OCI-LY7 (cell line): Measurements from ENCODE around the gene SLN. TPM values are rescaled to one million over a fixed set of nuclear protein-coding genes. Genes with fewer than 3 reads are reported as not detected.

Experiments used
- BruUV-seq: library from RNA; stranded (reverse); fragments of 400-500 nt; replicated peaks from 2 replicates; lab custom pipeline; 2021; lab: Mats Ljungman, UMichigan
- CTCF ChIA-PET: fragments of 300-600 bp; sonication (Branson Sonifier 250); formaldehyde crosslinking; loops from one replicate; lab custom pipeline; 2022; ENCODE audit warnings: antibody characterized with exemption; ENCODE audit not compliant: unreplicated experiment; lab: Charles Lee
- POLR2A ChIA-PET: fragments of 300-600 bp; sonication (Branson Sonifier 250); formaldehyde crosslinking; loops from one replicate; lab custom pipeline; 2022; ENCODE audit warnings: antibody characterized with exemption; lab: Charles Lee
- DNase-seq: peaks from one replicate; pipeline ENCODE4 v3.0.0-alpha.2; 2015; ENCODE audit warnings: low spot score
- H2AFZ ChIP-seq: fragments of 200-600 bp; sonication (generic), shearing (Covaris generic); 2 replicates; pipeline ENCODE4 v1.6.1; 2014; ENCODE audit warnings: mild to moderate bottlenecking, antibody characterized with exemption, low read length, moderate library complexity
- H3K27ac ChIP-seq: fragments of 200-600 bp; sonication (generic); 2 replicates; pipeline ENCODE4 v1.5.1; 2014; ENCODE audit warnings: mixed run types, low read depth, mild to moderate bottlenecking, moderate library complexity, low read length, inconsistent platforms; ENCODE audit not compliant: poor library complexity, severe bottlenecking
- H3K36me3 ChIP-seq: fragments of 200-600 bp; sonication (generic); 2 replicates; pipeline ENCODE4 v1.6.1; 2014; ENCODE audit warnings: mild to moderate bottlenecking, antibody characterized with exemption, low read length, moderate library complexity, mixed read lengths; ENCODE audit not compliant: insufficient read depth
- H3K4me1 ChIP-seq: fragments of 200-600 bp; sonication (generic); 2 replicates; pipeline ENCODE4 v1.5.1; 2014; ENCODE audit warnings: mild to moderate bottlenecking, low read length; ENCODE audit not compliant: insufficient read depth, poor library complexity, severe bottlenecking
- H3K4me2 ChIP-seq: fragments of 200-600 bp; sonication (generic); 2 replicates; pipeline ENCODE4 v1.6.1; 2014; ENCODE audit warnings: mild to moderate bottlenecking, low read length
- H3K4me3 ChIP-seq: fragments of 200-600 bp; sonication (generic); 2 replicates; pipeline ENCODE4 v1.5.1; 2014; ENCODE audit warnings: mild to moderate bottlenecking, low read depth, low read length; ENCODE audit not compliant: poor library complexity, severe bottlenecking
- H3K79me2 ChIP-seq: fragments of 200-600 bp; sonication (generic); 2 replicates; pipeline ENCODE4 v1.6.1; 2016; ENCODE audit warnings: low read depth, mild to moderate bottlenecking, low read length, moderate library complexity, mixed read lengths; ENCODE audit not compliant: insufficient read depth
- H3K9me2 ChIP-seq: fragments of 200-600 bp; sonication (generic); 2 replicates; pipeline ENCODE4 v1.6.1; 2016; ENCODE audit warnings: mild to moderate bottlenecking, low read length, mixed read lengths; ENCODE audit not compliant: insufficient read depth
- H3K9me3 ChIP-seq: fragments of 200-600 bp; sonication (generic); 2 replicates; pipeline ENCODE4 v1.6.1; 2014; ENCODE audit warnings: mild to moderate bottlenecking, mixed run types, low read length, mixed read lengths
- H4K20me1 ChIP-seq: fragments of 200-600 bp; sonication (generic); 2 replicates; pipeline ENCODE4 v1.6.1; 2014; ENCODE audit warnings: mild to moderate bottlenecking, antibody characterized with exemption, low read length, moderate library complexity, mixed read lengths; ENCODE audit not compliant: insufficient read depth
- EZH2phosphoT487 ChIP-seq: fragments of 200-600 bp; sonication (generic); IDR thresholded peaks from 2 replicates; pipeline ENCODE4 v1.6.1; 2018; ENCODE audit warnings: low read depth, borderline replicate concordance, mild to moderate bottlenecking, mixed run types, antibody characterized with exemption, low read length, moderate library complexity, mixed read lengths
- intact Hi-C: fragments of 100-400 bp; cut with micrococcal nuclease; formaldehyde crosslinking; loops from one replicate; pipeline ENCODE4 v1.10.0; 2022; ENCODE audit not compliant: unreplicated experiment
- total RNA-seq, 2 experiments: library from RNA; depleted of rRNA in 1 of 2; stranded (reverse); fragments of >200 nt in 1 of 2; shearing (Covaris generic) in 1 of 2; gene quantifications; 2 replicates each; pipeline ENCODE4 v1.2.3, GENCODE V29; 2014 to 2022
- TF ChIP-seq, protein P1 (sequence below): fragments of 200-600 bp; sonication (generic); conservative IDR thresholded peaks from 2 replicates; pipeline ENCODE4 v1.5.1; 2014; ENCODE audit warnings: mild to moderate bottlenecking, antibody characterized with exemption, low read length, moderate library complexity, mixed read lengths

SLN gene
- total RNA-seq, 2 experiments from 2014 or later: not detected

DNA sequence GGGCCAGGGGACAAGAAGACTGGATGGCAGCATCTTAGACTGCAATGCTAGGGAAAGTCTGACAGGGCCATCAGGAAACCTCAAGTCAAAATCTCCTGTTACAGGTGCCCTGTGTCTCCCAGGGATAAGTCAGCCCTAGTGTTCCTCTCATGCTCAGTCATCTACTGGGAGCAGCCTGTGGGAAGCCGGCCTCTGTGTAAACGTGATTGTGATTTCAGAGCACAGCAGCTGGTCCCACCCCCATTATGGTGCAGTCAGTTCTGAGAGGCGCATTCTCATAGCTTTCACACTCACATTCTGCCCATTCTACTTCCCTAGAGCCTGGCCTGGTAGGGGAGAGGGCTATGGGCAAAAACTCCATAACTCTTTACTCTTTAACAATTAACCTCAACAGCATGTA, 7.2 kb upstream of the SLN start:
- Histone ChIP-seq H3K4me3 (no peak overlapping the region), H2AFZ (no peak overlapping the region), H4K20me1 (no peaks in the 10 kb centered on the region), H3K4me2 (no peak overlapping the region), H3K4me1 (no peaks in the 10 kb centered on the region), H3K79me2 (no peaks in the 10 kb centered on the region), H3K9me2 (no peaks in the 10 kb centered on the region), H3K27ac (no peak overlapping the region), H3K36me3 (no peaks in the 10 kb centered on the region), H3K9me3 (no peaks in the 10 kb centered on the region)
- intact Hi-C loops: no loop called here
- no TSS peak for BruUV-seq
- ChIA-PET POLR2A (interaction anchor here (0.6 to 0.7 kb wide), 3 partner anchors 22 to 632 kb away, joined by 3 read pairs; no protein-coding TSS in a partner anchor), CTCF (no interaction called here)
- DNase-seq: no peak
- TF ChIP-seq, protein P1, sequence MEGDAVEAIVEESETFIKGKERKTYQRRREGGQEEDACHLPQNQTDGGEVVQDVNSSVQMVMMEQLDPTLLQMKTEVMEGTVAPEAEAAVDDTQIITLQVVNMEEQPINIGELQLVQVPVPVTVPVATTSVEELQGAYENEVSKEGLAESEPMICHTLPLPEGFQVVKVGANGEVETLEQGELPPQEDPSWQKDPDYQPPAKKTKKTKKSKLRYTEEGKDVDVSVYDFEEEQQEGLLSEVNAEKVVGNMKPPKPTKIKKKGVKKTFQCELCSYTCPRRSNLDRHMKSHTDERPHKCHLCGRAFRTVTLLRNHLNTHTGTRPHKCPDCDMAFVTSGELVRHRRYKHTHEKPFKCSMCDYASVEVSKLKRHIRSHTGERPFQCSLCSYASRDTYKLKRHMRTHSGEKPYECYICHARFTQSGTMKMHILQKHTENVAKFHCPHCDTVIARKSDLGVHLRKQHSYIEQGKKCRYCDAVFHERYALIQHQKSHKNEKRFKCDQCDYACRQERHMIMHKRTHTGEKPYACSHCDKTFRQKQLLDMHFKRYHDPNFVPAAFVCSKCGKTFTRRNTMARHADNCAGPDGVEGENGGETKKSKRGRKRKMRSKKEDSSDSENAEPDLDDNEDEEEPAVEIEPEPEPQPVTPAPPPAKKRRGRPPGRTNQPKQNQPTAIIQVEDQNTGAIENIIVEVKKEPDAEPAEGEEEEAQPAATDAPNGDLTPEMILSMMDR: no peak
- no peak for TF ChIP-seq EZH2phosphoT487

- intact Hi-C loops: no loop called here
- TF ChIP-seq EZH2phosphoT487: no peak
- TF ChIP-seq, protein P1: no peak
- Histone ChIP-seq H2AFZ (no peak overlapping the region), H4K20me1 (no peaks in the 10 kb centered on the region), H3K4me1 (no peaks in the 10 kb centered on the region), H3K4me3 (no peak overlapping the region), H3K9me2 (no peaks in the 10 kb centered on the region), H3K9me3 (no peaks in the 10 kb centered on the region), H3K27ac (no peak overlapping the region), H3K79me2 (no peaks in the 10 kb centered on the region), H3K4me2 (no peak overlapping the region), H3K36me3 (no peaks in the 10 kb centered on the region)
- POLR2A ChIA-PET: no interaction called here
- CTCF ChIA-PET: no interaction called here
- BruUV-seq: no TSS peak
- no peak for DNase-seq
Measured at GRCh38 chr11:107716884-107717532, 5.2 kb upstream of the SLN start.

DNA sequence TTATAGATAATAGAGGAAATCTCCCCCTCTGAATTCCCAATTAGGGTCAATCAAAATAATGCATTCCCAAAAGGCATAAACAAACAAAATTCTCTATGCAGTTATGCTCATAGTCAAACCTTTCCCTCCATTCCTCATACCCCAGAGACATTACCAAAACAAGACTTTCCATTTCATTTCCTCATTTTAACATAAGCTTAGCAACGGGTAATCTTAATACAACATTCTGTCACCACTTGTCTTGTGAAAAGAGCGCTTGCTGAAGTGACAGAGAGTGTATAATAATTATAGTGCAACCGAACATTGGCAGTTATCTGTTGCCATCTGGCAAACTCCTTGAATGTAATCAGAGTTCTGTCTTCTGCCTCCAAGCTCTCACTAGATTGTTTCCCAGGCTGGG, 1.2 kb upstream of the SLN start:
- POLR2A ChIA-PET: no interaction called here
- no peaks in the 10 kb centered on the region for H3K4me1 ChIP-seq
- CTCF ChIA-PET: no interaction called here
- H3K4me2 ChIP-seq: no peak overlapping the region
- TF ChIP-seq, protein P1: no peak
- TF ChIP-seq EZH2phosphoT487: no peak
- no peak overlapping the region for H3K4me3 ChIP-seq
- H2AFZ ChIP-seq: no peak overlapping the region
- H3K9me2 ChIP-seq: no peaks in the 10 kb centered on the region
- no peak overlapping the region for H3K27ac ChIP-seq
- no peaks in the 10 kb centered on the region for H3K36me3 ChIP-seq
- DNase-seq: no peak
- H4K20me1 ChIP-seq: no peaks in the 10 kb centered on the region; the same call in 1 of the 2 replicates
- H3K79me2 ChIP-seq: no peaks in the 10 kb centered on the region
- no peaks in the 10 kb centered on the region for H3K9me3 ChIP-seq
- intact Hi-C loops: no loop called here
- no TSS peak for BruUV-seq
